KMS-11 (cell line): ENCODE data around the gene RALGAPA2.

ENCODE experiments used
- H2AFZ ChIP-seq: fragments of 200-600 bp; sonication (generic); 2 replicates; pipeline ENCODE4 v1.6.1; 2016; ENCODE audit warnings: antibody characterized with exemption, mixed run types, low read depth
- H3K27ac ChIP-seq: fragments of 200-600 bp; sonication (generic); 2 replicates; pipeline ENCODE4 v1.6.1; 2016; ENCODE audit warnings: mild to moderate bottlenecking, mixed run types
- H3K27me3 ChIP-seq: fragments of 200-600 bp; sonication (generic); 2 replicates; pipeline ENCODE4 v1.6.1; 2017; ENCODE audit warnings: mild to moderate bottlenecking, low read depth, mixed run types, moderate library complexity; ENCODE audit not compliant: insufficient read depth
- H3K36me3 ChIP-seq: fragments of 200-600 bp; sonication (generic); 2 replicates; pipeline ENCODE4 v1.6.1; 2017; ENCODE audit warnings: mild to moderate bottlenecking, mixed run types; ENCODE audit not compliant: insufficient read depth
- H3K4me1 ChIP-seq: fragments of 200-600 bp; sonication (generic); 2 replicates; pipeline ENCODE4 v1.6.1; 2016; ENCODE audit warnings: mild to moderate bottlenecking, low read depth, mixed run types; ENCODE audit not compliant: poor library complexity, severe bottlenecking
- H3K4me2 ChIP-seq: fragments of 200-600 bp; sonication (generic); 2 replicates; pipeline ENCODE4 v1.7.0; 2016; ENCODE audit warnings: mild to moderate bottlenecking, mixed run types
- H3K4me3 ChIP-seq: fragments of 200-600 bp; sonication (generic); IDR thresholded peaks from 2 replicates; pipeline ENCODE4 v1.6.1; 2017; ENCODE audit warnings: low read depth, low read length, mixed read lengths; ENCODE audit not compliant: insufficient read depth
- H3K79me2 ChIP-seq: fragments of 200-600 bp; sonication (generic); 2 replicates; pipeline ENCODE4 v1.6.1; 2016; ENCODE audit warnings: low read depth, mixed run types; ENCODE audit not compliant: insufficient read depth
- H3K9ac ChIP-seq: fragments of 200-600 bp; sonication (generic); 2 replicates; pipeline ENCODE4 v1.6.1; 2016; ENCODE audit warnings: mild to moderate bottlenecking, mixed run types
- H4K20me1 ChIP-seq: fragments of 200-600 bp; sonication (generic); 2 replicates; pipeline ENCODE4 v1.6.1; 2016; ENCODE audit warnings: mild to moderate bottlenecking, mixed run types; ENCODE audit not compliant: insufficient read depth
- CTCF ChIP-seq: fragments of 200-600 bp; sonication (generic); conservative IDR thresholded peaks from 2 replicates; pipeline ENCODE4 v1.6.1; 2017; ENCODE audit warnings: low read depth, mild to moderate bottlenecking, antibody characterized with exemption, low read length, moderate library complexity, mixed read lengths

Gene RALGAPA2

DNA sequence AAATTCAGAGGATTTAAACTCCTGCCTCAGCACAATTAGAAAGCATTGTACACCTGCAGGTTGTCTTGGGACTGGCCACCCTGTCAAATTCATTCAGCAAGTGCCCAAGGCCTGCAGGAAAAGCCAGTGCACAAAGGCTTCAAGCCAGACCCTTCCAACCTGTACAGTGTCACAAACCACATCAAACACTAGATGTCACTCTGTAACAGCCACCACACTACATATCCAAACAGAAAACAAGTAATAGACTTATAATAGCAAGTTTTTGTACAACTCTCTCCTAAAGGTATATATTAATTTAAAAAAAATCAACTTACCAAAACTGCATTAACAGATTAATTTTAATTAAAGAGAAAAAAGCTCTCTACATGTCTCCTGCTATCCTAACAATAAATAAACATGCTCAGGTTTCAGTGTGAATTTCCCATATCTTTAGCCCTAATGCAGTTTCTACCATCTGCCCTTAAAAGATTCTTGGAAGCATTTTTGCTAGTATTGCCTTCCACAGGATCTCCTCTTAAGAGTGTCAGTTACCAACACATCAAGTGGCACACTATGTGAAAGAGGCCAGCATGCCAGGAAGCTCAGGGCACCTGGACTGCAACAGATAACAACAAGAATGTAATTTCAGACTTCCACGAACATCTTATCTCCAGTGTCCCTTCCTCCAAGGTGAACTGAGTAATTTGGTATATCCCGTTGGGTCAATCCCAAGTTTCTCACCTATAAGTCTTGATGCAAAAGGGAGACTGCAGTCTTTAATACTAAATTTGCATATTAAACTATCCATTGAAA lies 47.5 kb downstream of the RALGAPA2 start:
- Histone ChIP-seq H3K36me3 (no peaks in the 10 kb centered on the region), H3K4me1 (peaks cover 17% of the 10 kb centered on the region), H3K9ac (no peak overlapping the region), H3K27me3 (no peaks in the 10 kb centered on the region), H3K4me2 (no peak overlapping the region), H3K79me2 (no peaks in the 10 kb centered on the region), H3K4me3 (no peak overlapping the region), H2AFZ (no peak overlapping the region), H4K20me1 (no peaks in the 10 kb centered on the region), H3K27ac (no peak overlapping the region)
- TF ChIP-seq CTCF, result peak; percentile 33; the same call in 1 of the 2 replicates

DNA sequence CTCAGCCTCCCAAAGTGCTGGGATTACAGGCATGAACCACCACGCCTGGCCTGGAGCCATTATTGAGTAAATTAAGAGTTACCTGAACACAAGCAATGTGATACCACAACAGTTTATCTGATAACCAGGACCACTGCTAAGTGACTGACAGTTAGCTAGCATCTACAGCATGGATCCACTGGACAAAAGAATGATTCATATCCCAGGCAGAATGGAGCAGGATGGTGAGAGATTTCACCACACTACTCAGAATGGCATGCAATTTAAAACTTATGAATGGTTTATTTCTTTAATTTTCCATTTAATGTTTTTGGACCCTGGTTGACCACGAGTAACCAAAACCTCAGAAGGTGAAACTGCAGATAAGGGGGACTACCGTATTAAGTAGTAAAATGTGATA lies 48.6 kb downstream of the RALGAPA2 start:
- no peak for TF ChIP-seq CTCF
- H2AFZ ChIP-seq, result no peak overlapping the region
- H3K27ac ChIP-seq, result no peak overlapping the region

DNA sequence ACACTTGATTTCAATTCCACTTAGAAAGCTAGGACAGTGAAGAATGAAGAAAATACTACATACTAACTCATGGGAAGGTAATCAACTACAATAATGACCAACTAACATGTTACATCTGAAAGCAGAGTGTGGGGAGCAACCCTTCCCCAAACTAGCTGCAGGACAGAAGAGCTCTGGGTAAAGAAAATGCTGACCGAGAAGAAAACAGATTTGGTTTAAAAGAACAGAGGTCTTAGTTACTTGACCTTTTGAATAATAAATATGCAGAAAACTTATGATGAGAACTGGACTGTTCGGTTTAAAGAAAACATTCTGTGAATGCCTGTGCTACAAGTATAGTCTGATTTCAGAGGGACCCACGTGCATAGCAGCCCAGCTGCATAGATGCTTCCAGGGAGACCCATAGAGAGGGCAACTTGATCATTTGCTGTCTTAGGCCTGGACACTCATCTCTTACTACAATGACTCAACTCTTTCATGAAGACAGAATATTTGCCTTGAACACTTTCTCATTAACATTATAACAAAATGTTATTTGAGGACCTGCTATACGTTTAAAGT lies 53.5 kb downstream of the RALGAPA2 start:
- no peak overlapping the region for H3K4me2 ChIP-seq
- no peaks in the 10 kb centered on the region for H3K36me3 ChIP-seq
- no peaks in the 10 kb centered on the region for H3K27me3 ChIP-seq
- no peak overlapping the region for H3K27ac ChIP-seq
- H2AFZ ChIP-seq, result no peak overlapping the region
- no peak overlapping the region for H3K4me3 ChIP-seq
- TF ChIP-seq CTCF, result no peak
- no peaks in the 10 kb centered on the region for H3K4me1 ChIP-seq
- no peaks in the 10 kb centered on the region for H3K79me2 ChIP-seq
- no peaks in the 10 kb centered on the region for H4K20me1 ChIP-seq
- no peak overlapping the region for H3K9ac ChIP-seq

More for the DNA sequence above, 48.6 kb downstream of the RALGAPA2 start:
- Histone ChIP-seq H3K4me1 (peaks cover 15% of the 10 kb centered on the region), H3K4me2 (no peak overlapping the region), H3K36me3 (no peaks in the 10 kb centered on the region), H3K4me3 (no peak overlapping the region), H3K79me2 (no peaks in the 10 kb centered on the region), H4K20me1 (no peaks in the 10 kb centered on the region), H3K9ac (no peak overlapping the region), H3K27me3 (no peaks in the 10 kb centered on the region)

- Histone ChIP-seq H3K9ac (no peak overlapping the region), H3K4me3 (no peak overlapping the region), H3K27me3 (no peaks in the 10 kb centered on the region), H3K4me1 (no peaks in the 10 kb centered on the region), H3K27ac (no peak overlapping the region), H3K36me3 (no peaks in the 10 kb centered on the region), H2AFZ (no peak overlapping the region), H3K79me2 (no peaks in the 10 kb centered on the region), H4K20me1 (no peaks in the 10 kb centered on the region), H3K4me2 (no peak overlapping the region)
- no peak for TF ChIP-seq CTCF
Observed at GRCh38 chr20:20658123-20658522, 54.3 kb downstream of the RALGAPA2 start.
